RWPE1 (cell line): ENCODE results near the gene PRR35.

ENCODE experiments used
- CTCF ChIA-PET: fragments of 350-600 bp; sonication (Branson Sonifier 250); formaldehyde crosslinking; extraction: SDS; loops from one replicate; lab custom pipeline; 2021; lab: Yijun Ruan, JAX
- POLR2A ChIA-PET: fragments of 400-600 bp; formaldehyde crosslinking; extraction: SDS; loops from one replicate; lab custom pipeline; 2020; ENCODE audit warnings: antibody characterized with exemption; ENCODE audit not compliant: low non-redundant PET; lab: Yijun Ruan, JAX
- DNase-seq: peaks from one replicate; pipeline ENCODE4 v3.0.0; 2012; ENCODE audit warnings: low spot score
- H3K27ac ChIP-seq: fragments of 450-650 bp; 2 replicates; pipeline ENCODE4 v1.5.1; 2017
- TF ChIP-seq, protein P1 (sequence below): fragments of 450-650 bp; conservative IDR thresholded peaks from 2 replicates; pipeline ENCODE4 v1.5.1; 2017; ENCODE audit warnings: low read depth, mild to moderate bottlenecking

Gene PRR35

DNA sequence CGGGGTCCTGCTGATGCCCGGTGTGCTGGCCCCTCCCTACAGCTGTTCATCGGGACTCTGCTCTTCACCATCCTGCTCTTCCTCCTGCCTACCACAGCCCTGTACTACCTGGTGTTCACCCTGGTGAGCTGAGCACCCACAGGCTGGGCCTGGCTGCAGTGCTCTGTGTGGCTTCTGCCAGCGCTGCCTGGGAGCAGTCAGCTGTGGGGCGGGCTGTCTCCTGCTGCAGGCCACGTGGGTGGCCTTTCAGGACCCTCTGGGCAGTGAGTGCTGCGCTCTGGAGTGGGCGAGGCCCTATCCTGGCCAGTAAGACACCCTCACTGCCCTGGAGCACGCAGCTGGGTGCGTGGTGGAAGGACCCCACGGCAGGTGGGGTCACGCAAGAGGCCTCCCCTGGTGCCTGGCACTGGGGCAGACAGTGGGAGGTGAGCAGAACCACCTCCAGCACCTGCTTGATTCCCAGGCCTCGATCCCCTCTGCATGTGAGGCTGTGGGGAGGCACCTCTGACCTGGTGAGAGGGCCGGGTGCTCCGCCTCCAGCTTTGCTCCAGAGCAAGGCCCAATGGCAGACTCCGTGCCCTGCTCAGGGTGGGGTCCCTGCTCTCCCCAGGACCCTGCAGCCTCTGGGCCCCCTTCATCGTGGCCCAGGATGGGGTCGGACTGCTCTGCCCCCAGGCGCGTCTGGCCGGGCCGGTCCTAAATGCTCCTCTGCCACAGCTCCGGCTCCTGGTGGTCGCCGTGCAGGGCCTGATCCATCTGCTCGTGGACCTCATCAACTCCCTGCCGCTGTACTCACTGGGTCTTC lies 20.1 kb downstream of the PRR35 start:
- no peak for DNase-seq
- ChIA-PET POLR2A (interaction anchor here (0.6 kb wide), 1 partner anchor 10 kb away, joined by 3 read pairs; no protein-coding TSS in a partner anchor), CTCF (interaction anchor here (0.6 to 0.8 kb wide), 3 partner anchors 63 to 102 kb away, joined by 3 read pairs; no protein-coding TSS in a partner anchor)
- peak overlapping the region; percentile 13 for H3K27ac ChIP-seq
- TF ChIP-seq, protein P1, sequence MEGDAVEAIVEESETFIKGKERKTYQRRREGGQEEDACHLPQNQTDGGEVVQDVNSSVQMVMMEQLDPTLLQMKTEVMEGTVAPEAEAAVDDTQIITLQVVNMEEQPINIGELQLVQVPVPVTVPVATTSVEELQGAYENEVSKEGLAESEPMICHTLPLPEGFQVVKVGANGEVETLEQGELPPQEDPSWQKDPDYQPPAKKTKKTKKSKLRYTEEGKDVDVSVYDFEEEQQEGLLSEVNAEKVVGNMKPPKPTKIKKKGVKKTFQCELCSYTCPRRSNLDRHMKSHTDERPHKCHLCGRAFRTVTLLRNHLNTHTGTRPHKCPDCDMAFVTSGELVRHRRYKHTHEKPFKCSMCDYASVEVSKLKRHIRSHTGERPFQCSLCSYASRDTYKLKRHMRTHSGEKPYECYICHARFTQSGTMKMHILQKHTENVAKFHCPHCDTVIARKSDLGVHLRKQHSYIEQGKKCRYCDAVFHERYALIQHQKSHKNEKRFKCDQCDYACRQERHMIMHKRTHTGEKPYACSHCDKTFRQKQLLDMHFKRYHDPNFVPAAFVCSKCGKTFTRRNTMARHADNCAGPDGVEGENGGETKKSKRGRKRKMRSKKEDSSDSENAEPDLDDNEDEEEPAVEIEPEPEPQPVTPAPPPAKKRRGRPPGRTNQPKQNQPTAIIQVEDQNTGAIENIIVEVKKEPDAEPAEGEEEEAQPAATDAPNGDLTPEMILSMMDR: no peak

DNA sequence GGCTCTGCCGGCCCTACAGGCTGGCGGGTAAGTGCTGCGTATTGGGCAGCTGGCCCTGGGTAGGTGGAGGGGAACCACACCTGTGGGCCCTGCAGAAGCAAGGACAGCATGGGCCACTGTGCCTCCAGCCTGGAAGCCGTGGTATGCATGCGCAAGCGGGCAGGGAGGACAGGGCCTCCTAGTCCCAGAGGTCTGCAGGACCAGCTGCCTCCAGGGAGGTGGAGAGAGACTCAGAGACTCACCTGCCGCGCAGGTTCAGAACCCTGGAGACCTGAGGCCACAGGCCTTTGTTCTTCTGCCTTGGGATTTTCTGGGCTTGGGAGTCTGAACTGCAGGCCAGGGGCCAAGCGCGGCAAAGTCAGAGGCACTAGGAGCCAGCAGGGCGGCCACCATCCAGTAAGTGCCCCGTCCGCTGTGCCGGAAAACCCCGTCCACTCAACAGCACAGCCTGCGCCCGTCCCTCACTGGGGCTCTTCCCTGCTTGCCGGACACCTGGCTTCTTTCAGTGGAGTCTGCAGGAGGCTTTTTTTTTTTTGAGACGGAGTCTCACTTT lies 20.8 kb downstream of the PRR35 start:
- ChIA-PET POLR2A (no interaction called here), CTCF (interaction anchor here (0.6 kb wide), 1 partner anchor 63 kb away, joined by 7 read pairs; no protein-coding TSS in a partner anchor)
- TF ChIP-seq, protein P1: no peak
- DNase-seq: no peak
- peak overlapping the region; percentile 13; the same call in 1 of the 2 replicates for H3K27ac ChIP-seq

DNA sequence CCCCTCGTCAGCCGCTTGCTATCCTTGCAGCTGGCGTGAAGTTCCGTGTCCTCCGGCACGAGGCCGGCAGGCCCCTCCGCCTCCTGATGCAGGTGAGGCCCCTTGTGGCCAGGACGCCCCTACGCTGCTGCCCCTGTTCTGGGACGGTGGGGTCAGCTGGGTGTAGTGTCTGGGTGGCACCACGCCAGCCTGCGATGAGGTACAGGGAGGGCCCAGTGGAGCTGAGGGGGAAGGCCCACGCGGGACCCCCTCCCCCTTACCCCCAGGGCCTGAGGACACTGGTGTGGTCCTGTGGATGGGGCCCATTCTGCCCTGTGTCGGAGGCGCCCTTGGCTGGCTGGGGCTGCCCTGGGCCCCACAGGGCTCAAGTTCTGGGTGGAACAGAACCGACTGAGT lies 22.0 kb downstream of the PRR35 start:
- CTCF ChIA-PET: interaction anchor here (0.6 to 1.2 kb wide), 7 partner anchors 10 to 137 kb away, joined by 3 to 7 read pairs (median 4); partner anchors contain the start of genes PIGQ and RHOT2
- POLR2A ChIA-PET: no interaction called here

GRCh38 chr16:582614-583331 lies 22.6 kb downstream of the PRR35 start:
- POLR2A ChIA-PET: interaction anchor here (0.7 kb wide), 1 partner anchor 81 kb away, joined by 5 read pairs; no protein-coding TSS in a partner anchor
- CTCF ChIA-PET: interaction anchor here (0.6 to 1.2 kb wide), 7 partner anchors 10 to 137 kb away, joined by 3 to 7 read pairs (median 4); partner anchors contain the start of genes PIGQ and RHOT2

More for the DNA sequence above, 22.0 kb downstream of the PRR35 start:
- 0 out of 2 replicates have a peak overlapping the region, but pooled peaks have one; percentile 47 for H3K27ac ChIP-seq
- no peak for DNase-seq
- TF ChIP-seq, protein P1: no peak

GRCh38 chr16:583470-583814 lies 23.2 kb downstream of the PRR35 start:
- POLR2A ChIA-PET: no interaction called here
- peak overlapping the region; percentile 47; the same call in 1 of the 2 replicates for H3K27ac ChIP-seq
- TF ChIP-seq, protein P1: no peak
- CTCF ChIA-PET: interaction anchor here (0.8 to 1.2 kb wide), 2 partner anchors 9 to 78 kb away, joined by 4 read pairs; no protein-coding TSS in a partner anchor
- no peak for DNase-seq

More at GRCh38 chr16:582614-583331, 22.6 kb downstream of the PRR35 start:
- H3K27ac ChIP-seq: peak overlapping the region; percentile 47; the same call in 1 of the 2 replicates
- TF ChIP-seq, protein P1: no peak
- DNase-seq: no peak
